Measurements from ENCODE around the gene HSPA9.

The HSPA9 gene

DNA sequence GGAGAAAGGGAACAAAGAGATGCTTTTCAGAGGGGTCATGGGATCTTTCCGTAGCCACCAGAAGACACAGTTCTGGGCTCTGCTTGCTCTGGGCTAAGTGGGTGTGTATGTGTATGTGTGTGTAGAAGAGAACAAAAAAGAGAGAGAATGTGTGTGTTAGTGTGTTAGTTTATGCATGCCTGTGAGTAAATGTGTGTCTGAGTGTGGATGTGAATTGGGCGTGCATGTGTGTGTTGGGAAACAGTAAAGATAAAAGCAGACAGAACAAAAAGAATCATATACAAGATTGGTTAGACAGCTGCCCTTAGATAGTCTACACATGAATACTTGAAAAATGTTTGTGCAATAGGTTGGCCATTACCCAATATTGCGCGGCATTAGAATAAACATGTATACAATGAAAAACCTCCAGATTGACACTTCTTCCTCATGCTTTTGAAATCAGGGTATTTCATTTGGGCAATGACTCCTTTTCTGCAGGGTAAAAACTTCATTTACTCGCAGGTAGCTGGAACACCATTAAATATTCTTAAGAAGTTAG, 36.5 kb upstream of the HSPA9 start:
- no peak overlapping the region for H3K4me3 ChIP-seq (ENCODE audit: control insufficient read depth, low read depth, low read length)
- TF ChIP-seq, protein P1, sequence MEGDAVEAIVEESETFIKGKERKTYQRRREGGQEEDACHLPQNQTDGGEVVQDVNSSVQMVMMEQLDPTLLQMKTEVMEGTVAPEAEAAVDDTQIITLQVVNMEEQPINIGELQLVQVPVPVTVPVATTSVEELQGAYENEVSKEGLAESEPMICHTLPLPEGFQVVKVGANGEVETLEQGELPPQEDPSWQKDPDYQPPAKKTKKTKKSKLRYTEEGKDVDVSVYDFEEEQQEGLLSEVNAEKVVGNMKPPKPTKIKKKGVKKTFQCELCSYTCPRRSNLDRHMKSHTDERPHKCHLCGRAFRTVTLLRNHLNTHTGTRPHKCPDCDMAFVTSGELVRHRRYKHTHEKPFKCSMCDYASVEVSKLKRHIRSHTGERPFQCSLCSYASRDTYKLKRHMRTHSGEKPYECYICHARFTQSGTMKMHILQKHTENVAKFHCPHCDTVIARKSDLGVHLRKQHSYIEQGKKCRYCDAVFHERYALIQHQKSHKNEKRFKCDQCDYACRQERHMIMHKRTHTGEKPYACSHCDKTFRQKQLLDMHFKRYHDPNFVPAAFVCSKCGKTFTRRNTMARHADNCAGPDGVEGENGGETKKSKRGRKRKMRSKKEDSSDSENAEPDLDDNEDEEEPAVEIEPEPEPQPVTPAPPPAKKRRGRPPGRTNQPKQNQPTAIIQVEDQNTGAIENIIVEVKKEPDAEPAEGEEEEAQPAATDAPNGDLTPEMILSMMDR (IDR thresholded peaks at IDR 0.05; ENCODE audit: control insufficient read depth, insufficient read depth, low read depth, low read length, missing control alignments), result no peak
- DNase-seq (ENCODE audit: low read depth), result no peak

DNA sequence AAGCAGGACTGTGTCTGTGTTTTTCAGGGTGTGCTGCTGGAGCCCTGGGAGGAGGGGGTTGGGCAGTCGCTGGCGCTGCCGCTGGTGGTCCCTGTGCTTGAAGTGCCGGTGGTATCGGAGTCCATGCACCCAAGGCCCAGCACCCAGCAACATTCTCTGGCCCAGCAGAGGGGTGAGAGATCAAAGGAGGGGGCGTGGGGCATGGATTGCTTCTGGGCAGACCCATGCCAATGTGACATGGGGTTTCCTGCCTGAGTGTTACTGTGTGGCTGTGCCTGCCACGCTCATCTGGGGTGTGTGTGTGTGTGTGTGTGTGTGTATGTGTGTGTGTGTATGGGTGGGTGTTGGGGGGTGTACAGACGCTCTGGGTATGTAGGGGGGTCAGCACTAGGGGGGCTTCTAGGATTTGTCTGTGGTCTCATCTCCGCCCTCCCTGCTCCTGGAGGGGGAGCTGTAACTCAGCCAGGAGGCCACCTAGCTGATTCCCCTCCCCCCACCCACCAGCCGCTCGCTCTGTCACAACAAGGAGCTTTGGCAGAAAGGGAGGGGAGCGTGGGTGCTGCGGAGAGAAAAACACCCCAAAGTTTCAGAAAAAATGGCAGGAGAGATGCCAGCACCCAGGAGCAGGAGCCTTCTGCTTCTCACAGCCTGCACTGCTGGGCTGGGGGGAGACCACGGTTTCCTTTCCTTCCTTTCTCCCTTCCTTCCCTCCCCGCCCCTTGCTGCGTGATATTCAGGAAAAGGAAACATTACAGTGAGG, 35.9 kb upstream of the HSPA9 start:
- TF ChIP-seq, protein P1 (IDR thresholded peaks at IDR 0.05; ENCODE audit: control insufficient read depth, insufficient read depth, low read depth, low read length, missing control alignments), result no peak
- no peak for DNase-seq (ENCODE audit: low read depth)
- no peak overlapping the region for H3K4me3 ChIP-seq (ENCODE audit: control insufficient read depth, low read depth, low read length)

DNA sequence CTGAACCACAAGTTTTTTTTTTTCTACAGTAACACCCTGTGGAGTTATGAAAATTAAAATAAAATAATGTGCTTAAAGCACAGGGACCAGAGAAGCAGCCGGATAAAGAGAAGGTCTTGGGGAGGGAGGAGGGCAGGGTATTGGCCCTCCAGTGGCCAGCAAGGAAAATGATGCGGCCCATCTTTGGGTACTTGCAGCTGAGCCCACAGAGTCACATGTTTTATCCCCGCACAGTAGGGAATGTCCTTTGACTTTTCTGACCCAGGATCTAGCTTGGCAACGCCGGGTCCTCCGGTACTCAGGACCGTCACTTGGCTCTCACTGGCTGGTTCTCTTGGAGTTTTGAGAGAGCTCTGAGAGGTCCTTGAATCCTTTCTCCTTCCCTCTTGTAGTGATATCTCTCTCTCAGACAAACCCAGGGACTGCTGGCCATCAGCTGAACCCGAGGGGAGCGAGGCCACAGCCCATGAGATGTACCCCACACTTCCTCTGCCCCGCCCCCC, 35.3 kb upstream of the HSPA9 start:
- TF ChIP-seq, protein P1 (IDR thresholded peaks at IDR 0.05; ENCODE audit: control insufficient read depth, insufficient read depth, low read depth, low read length, missing control alignments), result no peak
- H3K4me3 ChIP-seq (ENCODE audit: control insufficient read depth, low read depth, low read length), result no peak overlapping the region
- DNase-seq (ENCODE audit: low read depth), result no peak

DNA sequence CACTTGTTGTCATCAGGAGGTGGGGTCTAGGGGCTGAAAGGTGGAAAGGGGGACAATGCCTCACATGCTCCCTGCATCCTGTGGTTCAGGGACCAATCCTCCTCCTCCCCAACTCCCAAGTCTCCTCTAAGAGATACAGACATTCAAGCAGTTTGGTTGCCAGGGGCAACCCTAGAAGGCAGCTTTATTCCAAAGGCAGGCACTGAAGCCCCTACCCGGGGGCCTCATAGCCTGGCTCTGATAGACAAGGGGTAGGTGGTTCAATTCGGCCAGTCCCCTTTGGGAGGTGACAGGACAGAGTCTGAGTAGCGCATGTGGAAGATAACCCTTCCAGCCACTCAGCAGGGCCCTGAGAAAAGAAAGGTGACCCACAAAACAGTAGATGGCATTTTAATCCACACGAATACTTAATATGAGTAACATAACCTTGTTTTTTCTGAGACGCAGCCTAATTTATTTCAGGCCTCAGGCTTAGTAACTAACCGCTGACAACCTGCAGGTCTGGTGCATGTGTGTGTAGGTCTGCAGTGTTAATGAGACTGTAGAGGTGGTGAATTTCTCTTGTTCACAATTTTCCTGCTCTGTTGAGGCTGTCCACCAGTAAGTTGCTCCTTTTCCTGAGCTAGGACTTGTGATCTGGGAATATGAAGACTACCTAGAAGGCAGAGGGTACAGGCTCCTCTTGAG, 31.3 kb upstream of the HSPA9 start:
- no peak overlapping the region for H3K4me3 ChIP-seq (ENCODE audit: control insufficient read depth, low read depth, low read length)
- DNase-seq (ENCODE audit: low read depth), result no peak
- TF ChIP-seq, protein P1 (IDR thresholded peaks at IDR 0.05; ENCODE audit: control insufficient read depth, insufficient read depth, low read depth, low read length, missing control alignments), result no peak

DNA sequence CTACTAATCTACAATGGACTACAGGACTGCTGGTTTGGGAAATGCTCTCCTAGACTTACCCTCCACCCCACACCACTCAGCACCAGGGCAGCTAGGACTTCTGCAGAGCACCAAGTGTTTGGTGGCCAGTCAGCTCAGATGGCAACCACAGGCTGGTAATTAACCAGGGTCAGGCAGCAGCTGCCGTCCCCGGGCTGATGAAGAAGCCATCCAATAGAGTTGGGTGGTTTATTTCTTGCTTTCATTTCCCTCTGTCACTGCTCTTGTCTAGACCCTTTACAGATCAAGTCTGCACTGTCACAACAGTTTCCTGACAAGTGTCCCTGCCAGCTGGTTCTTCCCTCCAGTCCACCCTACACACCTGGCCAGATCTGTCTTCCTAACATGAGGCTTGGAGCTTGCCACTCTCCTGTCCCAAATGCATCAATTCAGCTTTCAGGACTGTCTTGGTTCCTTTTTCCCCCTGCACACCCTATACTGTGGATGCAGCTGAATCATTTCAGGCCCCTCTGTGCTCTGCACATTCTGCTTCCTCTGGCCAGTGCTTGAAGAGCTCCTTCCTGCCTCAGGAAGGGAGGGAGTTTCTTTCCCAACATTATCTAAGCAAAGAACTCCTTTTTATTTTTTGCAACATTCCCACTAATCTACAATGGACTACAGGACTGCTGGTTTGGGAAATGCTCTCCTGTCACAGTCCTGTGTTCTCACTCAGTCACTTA, 30.2 kb upstream of the HSPA9 start:
- TF ChIP-seq, protein P1 (IDR thresholded peaks at IDR 0.05; ENCODE audit: control insufficient read depth, insufficient read depth, low read depth, low read length, missing control alignments), result no peak
- DNase-seq (ENCODE audit: low read depth), result no peak

DNA sequence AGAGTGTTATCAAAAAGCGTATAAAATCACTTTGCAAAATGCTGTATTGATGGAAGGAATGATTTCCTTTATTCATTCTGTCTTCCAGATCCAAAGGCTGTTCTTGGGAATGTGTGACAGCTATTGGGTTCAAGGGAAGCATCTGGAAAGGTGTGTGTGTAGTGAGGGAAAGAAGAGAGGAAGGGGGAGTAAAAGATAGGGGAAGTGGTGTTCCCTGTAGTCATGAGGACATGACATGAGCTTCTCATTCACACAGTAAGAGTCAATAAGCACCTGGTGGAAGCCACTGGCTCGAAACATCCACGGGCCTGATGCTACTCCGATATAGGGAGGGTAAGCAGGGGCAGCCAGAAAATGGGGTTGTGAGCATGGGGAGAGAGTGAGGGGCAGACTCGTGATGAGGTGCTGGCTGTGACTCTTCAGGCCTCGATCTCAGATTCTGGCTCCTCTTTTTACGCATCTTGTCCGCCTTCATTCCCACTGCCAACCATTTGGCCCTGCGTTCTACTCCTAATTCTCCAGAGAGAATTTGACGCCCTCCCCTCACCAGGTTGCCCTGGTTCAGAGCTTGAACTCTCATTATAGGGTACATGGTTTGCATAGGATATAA, 29.1 kb upstream of the HSPA9 start:
- DNase-seq (ENCODE audit: low read depth), result no peak

More for the DNA sequence above, 30.2 kb upstream of the HSPA9 start:
- H3K4me3 ChIP-seq (ENCODE audit: control insufficient read depth, low read depth, low read length), result no peak overlapping the region

More for the DNA sequence above, 29.1 kb upstream of the HSPA9 start:
- no peak overlapping the region for H3K4me3 ChIP-seq (ENCODE audit: control insufficient read depth, low read depth, low read length)
- TF ChIP-seq, protein P1 (IDR thresholded peaks at IDR 0.05; ENCODE audit: control insufficient read depth, insufficient read depth, low read depth, low read length, missing control alignments), result no peak

All from AG09309 (cell line).